Ecto neural progenitor cell (in vitro differentiated cells): ENCODE measurements around the gene ART5.
A peak's percentile ranks its signal among the peaks of the same experiment; 100 is the strongest.
"Not testable (repeated sequence)": the region's sequence is repeated elsewhere in the genome, so short reads cannot be mapped to it uniquely, and the experiment has no call there.

Source experiments
- DNase-seq: peaks from one replicate; pipeline ENCODE4 v3.0.0-alpha.2; 2018; ENCODE audit warnings: low spot score

The ART5 gene

DNA sequence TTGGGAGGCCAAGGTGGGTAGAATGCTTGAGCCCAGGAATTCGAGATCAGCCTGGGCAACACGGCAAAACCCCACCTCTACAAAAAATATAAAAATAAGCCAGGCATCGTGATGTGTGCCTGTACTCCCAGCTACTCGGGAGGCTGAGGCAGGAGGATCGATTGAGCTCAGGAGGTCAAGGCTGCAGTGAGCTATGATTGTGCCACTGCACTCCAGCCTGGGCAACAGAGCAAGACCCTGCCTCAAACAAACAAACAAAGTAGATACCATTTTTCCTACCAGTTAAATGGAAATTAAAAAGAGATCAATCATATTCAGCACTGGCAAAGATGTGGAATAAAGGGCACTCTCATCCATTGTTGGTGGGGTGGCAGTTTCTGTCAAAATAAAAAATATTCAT lies 15.5 kb upstream of the ART5 start:
- DNase-seq, result not testable (repeated sequence)

DNA sequence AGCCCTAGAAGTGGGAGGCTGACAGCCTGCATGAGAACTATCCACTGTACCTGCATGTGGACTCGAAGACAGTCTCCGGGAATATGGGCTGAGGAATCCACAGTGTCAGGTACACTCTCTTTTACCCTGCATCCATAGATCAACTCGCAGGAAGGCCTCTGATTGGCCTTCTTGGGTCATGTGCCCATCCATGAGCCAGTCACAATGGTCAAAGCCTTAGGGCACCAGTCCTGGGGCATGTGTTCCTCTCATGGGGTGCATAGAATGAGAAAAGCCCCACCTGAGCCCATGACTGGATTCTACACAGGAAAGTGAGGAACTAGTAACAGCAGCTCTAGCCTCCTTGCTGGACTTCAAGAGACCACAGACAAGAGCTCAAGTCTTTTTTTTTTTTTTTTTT lies 13.8 kb upstream of the ART5 start:
- no peak for DNase-seq

DNA sequence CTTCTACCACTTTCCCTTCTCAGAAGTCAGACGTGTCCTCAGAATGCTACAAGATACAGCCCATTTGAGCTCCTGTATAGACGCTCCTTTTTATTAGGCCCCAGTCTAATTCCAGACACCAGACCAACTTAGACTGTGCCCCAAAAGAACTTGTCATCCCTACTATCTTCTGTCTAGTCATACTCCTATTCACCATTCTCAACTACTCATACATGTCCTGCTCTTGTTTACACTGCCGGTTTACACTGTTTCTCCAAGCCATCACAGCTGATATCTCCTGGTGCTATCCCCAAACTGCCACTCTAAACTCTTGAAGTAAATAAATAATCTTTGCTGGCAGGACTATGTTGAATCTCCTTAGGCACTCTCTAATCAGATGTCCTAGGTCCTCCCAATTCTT lies 10.7 kb upstream of the ART5 start:
- DNase-seq, result not testable (repeated sequence)

DNA sequence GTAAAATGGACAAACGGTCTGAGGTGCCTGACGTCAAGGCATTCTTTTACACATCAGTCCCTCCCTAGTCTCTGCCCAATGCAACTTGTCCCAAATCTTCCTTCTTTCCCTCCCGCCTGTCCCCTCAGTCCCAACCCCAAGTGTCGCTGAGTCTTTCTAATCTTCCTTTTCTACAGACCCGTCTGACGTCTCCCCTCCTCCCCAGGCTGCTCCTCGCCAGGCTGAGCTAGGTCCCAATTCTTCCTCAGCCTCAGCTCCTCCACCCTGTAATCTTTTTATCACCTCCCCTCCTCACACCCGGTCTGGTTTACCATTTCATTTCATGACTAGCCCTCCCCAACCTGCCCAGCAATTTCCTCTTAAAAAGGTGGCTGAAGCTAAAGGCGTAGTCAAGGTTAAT lies 7.6 kb upstream of the ART5 start:
- not testable (repeated sequence) for DNase-seq

DNA sequence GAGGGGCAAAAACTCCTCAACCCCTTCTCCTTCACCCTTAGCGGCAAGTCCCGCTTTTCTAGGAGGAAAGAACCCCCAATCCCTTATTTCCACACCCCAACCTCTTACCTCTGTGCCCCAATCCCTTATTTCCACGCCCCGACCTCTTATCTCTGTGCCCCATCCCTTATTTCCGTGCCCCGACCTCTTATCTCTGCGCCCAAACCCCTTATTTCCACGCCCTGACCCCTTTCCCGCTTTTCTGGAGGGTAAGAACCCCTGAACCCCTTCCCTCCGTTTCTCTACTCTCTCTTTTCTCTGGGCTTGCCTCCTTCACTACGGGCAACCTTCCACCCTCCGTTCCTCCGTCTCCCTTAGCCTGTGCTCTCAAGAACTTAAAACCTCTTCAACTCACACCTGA lies 7.1 kb upstream of the ART5 start:
- DNase-seq, result not testable (repeated sequence)

DNA sequence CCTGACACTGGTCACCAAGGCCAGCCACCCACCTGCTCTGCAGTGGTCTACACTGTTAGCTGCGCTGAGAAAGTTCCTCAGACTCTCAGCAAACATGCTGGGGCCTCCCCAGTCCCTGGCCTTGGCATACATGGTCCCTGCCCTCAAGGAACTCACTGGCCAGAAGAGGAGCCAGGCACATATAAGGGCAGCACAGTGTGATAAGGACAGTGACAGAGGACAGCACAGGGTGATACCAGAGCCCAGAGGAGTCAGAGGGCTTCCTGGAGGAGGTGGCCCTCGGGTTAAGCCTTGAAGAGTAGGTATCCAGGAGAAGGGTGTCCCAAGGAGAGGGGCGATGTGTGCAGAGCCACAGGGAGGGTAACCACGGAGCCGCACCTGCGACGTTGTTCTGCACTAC lies 3.8 kb upstream of the ART5 start:
- no peak for DNase-seq

DNA sequence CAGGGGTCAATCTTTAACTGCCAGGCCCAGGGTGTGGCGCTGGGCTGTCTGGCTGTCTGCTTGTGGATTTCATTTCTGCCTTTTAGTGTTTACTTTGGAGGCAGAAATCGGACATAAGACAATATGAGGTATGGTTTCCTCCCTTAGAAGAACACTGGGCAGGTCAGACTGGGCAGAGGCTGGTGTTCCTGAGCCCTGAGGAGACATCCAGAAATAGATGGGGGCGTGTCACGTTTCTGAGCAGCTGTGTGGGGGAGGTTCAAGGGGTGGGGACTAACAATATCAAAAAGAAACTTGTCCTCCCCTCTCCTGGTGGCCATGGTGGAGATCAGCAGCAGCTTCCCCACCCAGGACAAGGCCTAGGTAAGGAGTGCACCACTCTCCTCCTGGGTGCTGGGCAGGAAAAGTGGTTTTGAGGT lies 3.0 kb upstream of the ART5 start, which contains the start of gene ART1:
Gene ART1 (plus strand): TSS at position 312 of the 419 bp plus-strand sequence. CDS start 14,086 bp downstream, outside the sequence.
- no peak for DNase-seq

DNA sequence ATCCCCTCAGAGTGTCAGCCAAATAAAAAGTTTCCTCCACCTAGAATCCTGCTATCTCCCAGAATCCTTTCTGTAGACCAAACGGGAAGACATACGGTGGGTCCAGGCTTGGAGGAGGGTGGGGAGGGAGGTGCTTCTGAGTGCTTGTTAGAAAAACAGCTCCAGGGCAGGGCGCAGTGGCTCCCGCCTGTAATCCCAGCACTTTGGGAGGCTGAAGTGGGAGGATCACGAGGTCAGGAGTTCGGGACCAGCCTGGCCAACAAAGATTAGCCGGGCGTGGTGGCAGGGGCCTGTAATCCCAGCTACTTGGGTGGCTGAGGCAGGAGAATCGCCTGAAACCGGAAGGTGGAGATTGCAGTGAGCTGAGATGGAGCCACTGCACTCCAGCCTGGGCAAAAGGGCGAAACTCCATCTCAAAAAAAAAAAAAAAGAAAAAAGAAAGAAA lies 1.3 kb upstream of the ART5 start:
- DNase-seq, result peak; percentile 55

DNA sequence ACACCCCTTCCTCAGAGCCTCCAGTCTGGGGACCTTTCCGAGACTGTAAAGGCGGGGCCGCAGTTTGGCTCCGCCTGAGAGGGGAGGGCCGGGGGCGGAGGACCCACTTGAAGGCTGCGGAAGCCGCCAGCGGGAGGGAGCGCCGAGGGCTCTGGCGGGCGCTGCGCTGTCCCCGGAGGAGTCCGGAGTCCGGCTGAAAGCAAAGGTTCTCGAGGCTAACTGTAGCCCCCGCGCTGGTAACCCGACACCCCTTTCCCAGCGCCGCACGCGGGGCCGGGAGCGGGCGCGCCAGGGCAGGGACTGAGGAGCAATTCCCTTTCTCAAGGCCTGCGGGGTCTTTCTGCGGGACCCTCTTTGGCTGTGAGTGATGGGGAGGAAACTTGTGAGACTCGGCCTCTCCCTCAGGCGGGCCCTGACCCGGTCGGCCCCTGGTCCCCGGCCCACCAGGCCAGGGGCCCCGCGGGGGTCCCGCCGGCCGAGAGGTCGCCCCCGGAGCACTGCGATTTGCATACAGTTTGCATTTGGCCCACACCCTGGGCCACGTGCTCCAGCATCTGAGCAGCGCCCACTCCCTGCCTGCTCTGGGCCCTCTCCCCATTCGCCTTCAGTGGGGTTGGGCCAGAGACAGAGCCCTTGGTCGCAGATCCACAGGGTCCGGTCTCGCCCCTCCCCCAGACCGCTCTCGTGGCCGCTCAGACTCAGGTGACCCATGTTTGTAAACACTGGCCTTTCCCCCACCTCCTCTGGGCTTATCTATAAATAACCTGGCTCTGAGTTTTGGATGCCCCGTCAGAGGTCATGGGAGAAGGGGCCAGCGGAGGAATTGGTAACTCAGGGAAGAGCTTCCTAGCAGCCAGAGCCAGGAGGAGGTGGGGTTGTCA lies 519 bp upstream of the ART5 start:
- DNase-seq, result peak; percentile 96

DNA sequence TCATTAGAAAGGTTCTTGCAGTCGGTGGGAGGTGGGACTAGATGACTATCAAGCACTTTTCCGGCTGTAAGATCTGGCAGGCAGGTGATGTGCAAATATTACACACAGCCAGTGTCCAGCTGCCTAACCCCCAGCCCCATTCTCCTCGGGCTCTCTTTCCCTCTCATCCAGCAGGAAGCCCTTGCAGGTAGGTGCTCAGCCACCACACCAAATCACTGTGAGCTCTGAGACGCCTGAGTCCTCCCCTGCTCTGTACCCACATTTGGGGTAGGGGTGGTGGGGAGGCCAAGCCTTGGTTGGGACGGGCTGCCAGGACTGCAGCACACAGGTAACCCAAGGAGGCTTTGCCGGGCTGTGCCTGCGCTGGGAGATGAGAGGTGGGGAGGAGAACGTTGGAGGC lies 601 bp downstream of the ART5 start:
- DNase-seq, result no peak

DNA sequence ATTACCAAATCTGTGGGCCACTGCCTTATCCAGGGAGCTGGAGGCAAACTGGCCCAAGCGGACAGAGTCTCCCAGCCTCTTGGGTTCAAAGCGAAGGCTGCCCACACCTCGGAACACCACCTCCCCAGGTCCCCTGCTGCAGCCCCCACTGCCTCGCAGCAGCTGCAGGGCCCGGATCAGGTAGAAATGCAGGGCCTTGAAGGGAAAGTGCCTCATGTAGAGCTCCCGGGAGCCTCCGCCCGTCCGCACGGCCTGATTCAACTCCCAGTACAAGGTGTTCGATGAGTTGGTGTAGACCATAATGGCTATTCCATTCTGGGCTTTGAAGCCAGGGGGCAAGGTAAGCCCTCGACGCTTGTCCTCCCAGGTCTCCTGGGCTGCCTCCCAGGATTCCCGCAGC lies 2.0 kb downstream of the ART5 start:
- DNase-seq, result no peak

DNA sequence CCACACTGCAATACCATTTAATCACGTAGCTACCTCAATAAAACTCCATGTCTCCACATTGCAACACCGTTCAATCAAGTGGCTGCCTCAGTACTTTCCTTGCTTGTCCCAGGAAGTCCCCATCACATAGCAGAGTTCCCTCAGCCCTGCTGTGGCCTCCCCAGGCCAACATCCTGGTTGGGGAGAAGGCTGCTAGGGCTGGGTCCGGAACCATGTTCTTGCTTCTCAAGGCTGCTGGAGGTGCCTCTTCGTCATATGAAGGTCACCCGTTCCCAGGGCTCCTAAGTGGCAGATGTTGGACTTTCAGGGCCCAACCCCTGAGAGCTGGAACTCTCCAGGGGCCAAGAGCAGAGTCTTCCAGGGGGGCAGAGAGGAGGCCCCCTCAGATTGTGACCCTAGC lies 3.3 kb downstream of the ART5 start:
- no peak for DNase-seq

DNA sequence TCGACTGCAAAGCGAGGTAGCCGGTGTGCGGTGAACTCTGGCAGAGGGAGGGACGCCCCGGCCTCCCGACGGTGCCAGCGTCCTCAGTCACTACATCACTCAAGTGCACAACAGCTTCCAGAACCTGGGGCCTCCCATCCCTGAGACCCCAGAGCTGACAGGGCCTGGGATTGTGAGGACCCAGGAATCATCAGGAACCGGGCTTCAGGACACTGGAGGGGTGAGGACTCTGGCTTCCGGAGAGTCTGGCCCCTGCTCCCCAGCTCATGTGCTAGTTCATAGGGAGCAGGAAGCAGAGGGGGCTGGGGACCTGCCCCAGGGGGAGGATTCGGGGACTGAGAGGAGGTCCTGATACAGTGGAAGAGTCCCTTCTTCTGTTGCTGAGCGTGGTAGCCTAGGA lies 4.6 kb downstream of the ART5 start:
- DNase-seq, result no peak

DNA sequence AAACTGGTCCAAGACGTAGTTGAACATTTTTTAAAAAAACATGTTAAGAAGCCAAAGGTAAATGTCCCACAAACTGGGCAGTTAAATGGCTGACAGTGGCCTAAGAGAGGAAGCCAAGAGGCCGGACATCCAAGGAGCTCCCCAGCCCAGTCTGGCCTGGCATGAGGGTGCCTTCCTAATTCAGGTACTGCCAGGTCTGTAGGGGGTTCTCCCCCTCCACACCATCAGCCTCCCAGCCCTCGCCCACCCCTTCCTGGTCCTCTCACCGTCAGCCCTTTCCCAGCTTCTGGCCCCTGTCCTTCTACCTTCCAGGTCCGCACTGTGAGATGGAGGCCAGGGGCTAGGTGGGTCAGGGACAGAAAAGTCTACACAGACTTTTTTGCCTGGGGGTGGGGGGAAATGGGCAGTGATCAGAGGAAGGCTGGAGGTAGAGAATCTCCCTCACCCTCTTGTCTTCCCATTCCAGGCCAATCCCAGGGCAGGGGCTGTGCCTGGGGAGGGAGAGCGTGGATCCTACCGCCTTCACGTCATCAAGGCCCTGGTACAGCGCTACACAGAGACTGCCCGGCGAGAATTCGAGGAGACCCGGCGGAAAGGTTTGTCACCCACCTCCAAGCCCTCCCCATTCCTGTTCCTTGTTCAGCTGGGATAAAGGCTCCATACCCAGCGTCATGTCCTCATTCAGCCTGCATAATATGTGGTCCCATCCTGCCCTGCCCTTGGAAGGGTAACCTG lies 6.0 kb downstream of the ART5 start:
- no peak for DNase-seq

DNA sequence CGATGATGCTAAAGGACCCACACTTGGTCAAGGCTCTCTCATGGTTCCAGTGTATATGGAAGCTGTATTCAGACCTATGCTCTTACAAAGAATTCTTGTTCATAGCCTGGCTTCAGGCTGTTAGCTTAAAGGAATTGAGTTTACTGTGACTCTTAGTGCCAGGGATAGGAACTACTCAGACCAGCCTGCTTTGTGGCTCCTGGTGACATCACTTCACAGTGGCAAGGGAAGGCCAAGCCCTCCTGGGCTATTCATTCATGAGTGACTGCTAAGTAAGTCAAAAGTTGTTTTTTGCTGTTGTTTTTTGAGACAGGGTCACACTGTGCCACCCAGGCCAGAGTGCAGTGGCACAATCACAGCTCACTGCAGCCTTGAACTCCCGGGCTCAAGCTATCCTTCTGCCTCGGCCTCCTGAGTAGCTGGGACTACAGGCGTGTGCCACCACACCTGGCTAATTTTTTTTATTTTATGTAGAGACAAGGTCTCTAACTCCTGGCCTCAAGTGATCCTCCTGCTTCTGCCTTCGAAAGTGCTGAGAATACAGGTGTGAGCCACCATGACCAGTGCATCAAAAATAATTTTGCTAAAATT lies 9.6 kb downstream of the ART5 start:
- no peak for DNase-seq

DNA sequence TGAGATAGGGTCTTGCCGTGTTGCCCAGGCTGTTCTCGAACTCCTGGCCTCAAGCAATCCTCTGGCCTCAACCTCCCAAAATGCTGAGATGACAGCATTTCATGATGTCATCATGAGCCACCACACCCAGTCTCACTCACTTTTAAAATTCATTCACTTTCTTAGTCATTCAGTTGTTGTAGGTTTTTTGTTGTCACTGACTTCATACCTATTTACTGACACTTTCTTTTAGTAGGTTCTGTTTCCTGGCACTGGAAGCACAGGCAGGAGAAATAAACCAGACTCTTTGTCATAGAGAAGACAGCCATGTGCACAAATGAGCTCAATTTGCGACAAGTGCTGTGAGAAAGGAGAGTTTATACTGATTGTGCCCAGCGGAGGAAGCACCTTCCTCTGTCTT lies 10.5 kb downstream of the ART5 start:
- no peak for DNase-seq

DNA sequence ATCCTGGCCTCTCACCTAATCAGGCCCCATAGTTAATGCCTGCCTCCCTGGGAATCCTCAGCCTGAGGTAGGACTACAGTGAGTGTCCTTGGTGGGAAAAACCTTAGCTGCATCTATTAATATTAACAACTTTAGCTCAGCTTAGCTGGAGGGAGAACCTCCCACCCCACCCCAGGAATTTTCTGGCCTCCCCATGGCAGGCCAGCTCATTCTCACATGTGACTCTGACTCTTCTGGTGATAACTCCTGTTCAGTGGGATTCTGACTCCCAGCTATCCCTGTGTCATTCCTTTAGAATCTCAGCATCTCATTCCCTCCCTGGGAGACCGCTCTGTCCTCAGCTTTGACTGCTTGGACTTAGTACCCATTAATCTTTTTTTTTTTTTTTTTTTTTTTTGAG lies 14.5 kb downstream of the ART5 start:
- DNase-seq, result no peak

DNA sequence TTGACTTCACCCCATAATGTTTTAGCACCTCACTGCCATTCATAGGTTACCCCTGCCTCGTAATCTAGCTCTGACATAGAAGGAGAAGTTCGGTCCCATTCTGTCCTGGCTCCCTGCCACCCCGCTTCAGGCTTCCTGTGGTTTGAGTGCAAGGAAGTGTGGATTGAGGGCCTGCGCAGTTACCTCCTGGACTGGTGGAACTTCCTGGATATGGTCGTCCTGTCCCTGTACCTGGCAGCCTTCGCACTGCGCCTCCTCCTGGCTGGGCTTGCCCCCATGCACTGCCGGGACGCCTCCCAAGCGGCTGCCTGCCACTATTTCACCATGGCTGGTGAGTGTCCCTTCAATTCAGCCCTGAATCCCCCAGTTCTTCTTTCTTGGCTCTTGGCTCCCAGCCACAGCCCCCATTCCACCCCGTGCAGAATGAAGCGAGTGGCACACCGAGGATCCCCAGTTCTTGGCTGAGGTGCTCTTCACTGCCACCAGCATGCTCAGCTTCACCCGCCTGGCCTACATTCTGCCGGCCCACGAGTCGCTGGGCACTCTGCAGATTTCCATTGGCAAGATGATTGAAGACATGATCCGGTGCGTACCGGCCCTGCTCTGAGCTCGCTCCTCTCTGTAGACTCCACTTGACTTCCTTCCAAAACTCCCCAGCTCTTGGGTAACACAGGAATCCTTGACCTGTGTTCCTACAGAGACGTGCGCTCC lies 15.4 kb downstream of the ART5 start:
- DNase-seq, result no peak

DNA sequence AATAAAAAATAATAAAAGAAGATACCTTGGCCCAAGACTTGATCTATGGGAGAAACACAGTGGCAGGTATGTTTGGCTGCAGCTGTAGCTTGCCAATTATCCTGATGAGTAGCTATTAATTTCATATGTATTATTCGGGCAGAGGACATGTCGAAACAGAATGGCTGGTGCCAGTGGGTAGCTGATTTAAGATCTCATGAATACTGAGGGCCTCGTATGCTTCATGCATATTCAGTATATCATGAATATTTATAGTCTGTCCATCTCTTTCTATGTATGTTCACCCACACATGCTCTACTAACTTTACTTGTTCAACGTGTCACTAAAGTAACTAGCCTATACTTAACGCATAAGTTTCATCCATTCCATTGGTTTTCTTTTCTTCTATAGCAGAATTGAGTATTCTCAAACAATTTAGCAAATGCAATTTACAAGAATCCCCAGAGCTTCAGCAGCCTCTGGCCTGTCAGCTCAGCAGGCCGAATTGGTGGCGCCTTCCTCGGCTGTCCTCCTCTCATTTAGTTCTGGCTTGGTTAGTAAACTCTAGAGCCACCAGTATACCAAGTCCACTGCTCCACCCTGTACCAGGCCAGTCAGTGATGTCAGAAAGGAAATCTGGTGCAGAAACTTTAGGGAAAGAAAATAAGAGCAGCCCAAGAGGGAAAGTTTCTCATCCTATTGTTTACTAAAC lies 17.9 kb downstream of the ART5 start:
- DNase-seq, result no peak

DNA sequence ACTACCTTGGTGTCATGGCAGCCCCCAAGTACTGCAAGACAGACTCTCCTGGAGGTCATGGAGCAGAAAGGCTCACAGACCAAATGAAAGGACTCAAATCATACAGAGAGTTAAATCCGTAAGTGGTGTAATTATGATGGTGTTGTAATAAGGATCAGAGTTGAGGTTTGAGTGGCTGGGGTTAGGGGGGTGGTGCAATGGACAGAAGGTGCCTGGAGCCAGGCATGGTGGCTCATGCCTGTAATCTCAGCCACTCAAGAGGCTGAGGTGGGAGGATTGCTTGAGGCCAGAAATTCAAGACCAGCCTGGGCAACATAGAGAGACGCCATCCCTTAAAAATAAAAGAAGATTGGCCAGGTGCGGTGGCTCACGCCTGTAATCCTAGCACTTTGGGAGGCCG lies 18.7 kb downstream of the ART5 start:
- no peak for DNase-seq

DNA sequence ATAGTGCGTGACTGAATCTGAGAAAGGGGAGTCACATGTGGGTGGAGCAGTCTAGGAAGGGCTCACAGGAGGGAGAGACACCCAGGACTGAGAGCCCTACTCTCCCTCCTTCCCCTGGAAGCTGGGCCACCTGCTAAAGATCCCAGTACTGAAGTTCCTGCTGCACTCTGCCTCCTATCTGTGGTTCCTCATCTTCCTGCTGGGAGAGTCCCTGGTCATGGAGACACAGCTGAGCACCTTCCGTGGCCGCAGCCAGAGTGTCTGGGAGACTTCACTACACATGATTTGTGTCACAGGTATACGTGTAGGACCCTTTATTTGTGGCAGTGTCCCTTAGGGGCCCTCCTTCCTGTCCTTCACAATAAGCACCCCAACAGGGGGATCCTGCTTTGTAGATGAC lies 19.3 kb downstream of the ART5 start:
- DNase-seq, result no peak

DNA sequence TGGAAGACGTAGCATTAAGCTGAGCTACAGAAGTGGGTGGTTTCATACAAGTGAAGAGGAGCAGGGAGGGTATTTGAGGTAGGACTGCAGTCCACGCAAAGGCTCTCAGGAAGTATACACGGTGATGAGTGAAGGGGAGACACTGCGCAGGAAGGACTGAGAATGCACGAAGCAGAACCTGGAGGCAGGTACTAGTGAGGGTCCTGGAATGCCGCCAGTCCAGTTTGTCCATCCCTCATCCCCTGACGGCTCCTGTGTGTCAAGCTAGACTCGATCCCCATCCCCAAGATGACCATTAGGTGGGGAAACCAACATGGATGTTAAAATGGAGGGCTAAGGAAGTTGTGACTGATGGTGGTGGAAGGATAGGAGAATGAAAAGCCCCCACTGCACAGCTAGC lies 23.8 kb downstream of the ART5 start:
- no peak for DNase-seq
